ENCODE measurements around the gene SRRM3.
A peak's percentile ranks its signal among the peaks of the same experiment; 100 is the strongest.
"Not testable (repeated sequence)": the region's sequence is repeated elsewhere in the genome, so short reads cannot be mapped to it uniquely, and the experiment has no call there.

SRRM3 gene

GRCh38 chr7:76282344-76283253, 80.9 kb downstream of the SRRM3 start:
- H3K4me3 ChIP-seq (ENCODE audit: low read depth, low read length) = no peak overlapping the region
- TF ChIP-seq CTCF (IDR thresholded peaks at IDR 0.05; ENCODE audit: insufficient read depth, low read depth, low read length, missing control alignments) = no peak
- no peak for DNase-seq (ENCODE audit: low read depth)

- H3K4me3 ChIP-seq (ENCODE audit: low read depth, low read length) = no peak overlapping the region
- TF ChIP-seq CTCF (IDR thresholded peaks at IDR 0.05; ENCODE audit: insufficient read depth, low read depth, low read length, missing control alignments) = no peak
- DNase-seq (ENCODE audit: low read depth) = no peak
Measured at GRCh38 chr7:76283254-76284159, 81.8 kb downstream of the SRRM3 start.

- no peak for DNase-seq (ENCODE audit: low read depth)
- no peak overlapping the region for H3K4me3 ChIP-seq (ENCODE audit: low read depth, low read length)
- TF ChIP-seq CTCF (IDR thresholded peaks at IDR 0.05; ENCODE audit: insufficient read depth, low read depth, low read length, missing control alignments) = no peak
Measured at GRCh38 chr7:76285604-76286374, 84.1 kb downstream of the SRRM3 start.

- no peak overlapping the region for H3K4me3 ChIP-seq (ENCODE audit: low read depth, low read length)
Measured at GRCh38 chr7:76286842-76287403, 85.2 kb downstream of the SRRM3 start.

GRCh38 chr7:76290847-76291350, 89.2 kb downstream of the SRRM3 start:
- not testable (repeated sequence) for DNase-seq (ENCODE audit: low read depth); H3K4me3 ChIP-seq (ENCODE audit: low read depth, low read length)

More at GRCh38 chr7:76286842-76287403, 85.2 kb downstream of the SRRM3 start:
- DNase-seq (ENCODE audit: low read depth) = no peak
- TF ChIP-seq CTCF (IDR thresholded peaks at IDR 0.05; ENCODE audit: insufficient read depth, low read depth, low read length, missing control alignments) = no peak

GRCh38 chr7:76291351-76292212, 89.9 kb downstream of the SRRM3 start:
- H3K4me3 ChIP-seq (ENCODE audit: low read depth, low read length) = no peak overlapping the region; the same call in 1 of the 2 replicates
- DNase-seq (ENCODE audit: low read depth) = peak; percentile 85
- TF ChIP-seq CTCF (IDR thresholded peaks at IDR 0.05; ENCODE audit: insufficient read depth, low read depth, low read length, missing control alignments) = peak; percentile 96

All from GM12865 (cell line).